Measurements from ENCODE around the gene TRPM2.

DNA sequence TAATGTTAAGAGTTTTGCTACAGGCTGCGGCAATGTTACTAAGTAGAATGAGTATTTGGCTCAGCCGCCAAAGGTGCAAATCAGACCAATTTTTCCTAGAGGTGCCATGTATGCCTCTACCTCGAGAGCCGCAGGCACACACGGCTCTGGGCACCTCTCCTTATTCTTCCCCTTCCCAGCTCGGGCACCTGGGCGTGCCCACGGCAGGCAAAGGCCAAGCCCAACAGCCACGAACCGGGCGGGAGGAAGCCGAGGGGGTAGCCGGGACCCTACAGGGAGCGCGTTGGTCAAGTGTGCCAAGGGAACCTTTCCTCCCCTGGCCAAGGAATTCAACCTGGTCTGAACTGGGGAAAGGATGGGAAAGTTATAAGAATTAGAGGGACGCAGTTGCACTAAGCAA is 132.9 kb downstream of the TRPM2 start:
- TF ChIP-seq, protein P1, sequence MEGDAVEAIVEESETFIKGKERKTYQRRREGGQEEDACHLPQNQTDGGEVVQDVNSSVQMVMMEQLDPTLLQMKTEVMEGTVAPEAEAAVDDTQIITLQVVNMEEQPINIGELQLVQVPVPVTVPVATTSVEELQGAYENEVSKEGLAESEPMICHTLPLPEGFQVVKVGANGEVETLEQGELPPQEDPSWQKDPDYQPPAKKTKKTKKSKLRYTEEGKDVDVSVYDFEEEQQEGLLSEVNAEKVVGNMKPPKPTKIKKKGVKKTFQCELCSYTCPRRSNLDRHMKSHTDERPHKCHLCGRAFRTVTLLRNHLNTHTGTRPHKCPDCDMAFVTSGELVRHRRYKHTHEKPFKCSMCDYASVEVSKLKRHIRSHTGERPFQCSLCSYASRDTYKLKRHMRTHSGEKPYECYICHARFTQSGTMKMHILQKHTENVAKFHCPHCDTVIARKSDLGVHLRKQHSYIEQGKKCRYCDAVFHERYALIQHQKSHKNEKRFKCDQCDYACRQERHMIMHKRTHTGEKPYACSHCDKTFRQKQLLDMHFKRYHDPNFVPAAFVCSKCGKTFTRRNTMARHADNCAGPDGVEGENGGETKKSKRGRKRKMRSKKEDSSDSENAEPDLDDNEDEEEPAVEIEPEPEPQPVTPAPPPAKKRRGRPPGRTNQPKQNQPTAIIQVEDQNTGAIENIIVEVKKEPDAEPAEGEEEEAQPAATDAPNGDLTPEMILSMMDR (IDR thresholded peaks at IDR 0.05 in 2 of 3, conservative IDR thresholded peaks at IDR 0.05 in 1 of 3; ENCODE audit: control insufficient read depth in 2 of 3, extremely low read depth in 1 of 3, insufficient read depth in 1 of 3, low read depth in 3 of 3, low read length in 3 of 3) = no peak
- TF ChIP-seq JUNB (IDR thresholded peaks at IDR 0.05) (no peak), BACH1 (IDR thresholded peaks at IDR 0.05; ENCODE audit: borderline replicate concordance) (no peak), GABPA (IDR thresholded peaks at IDR 0.05; ENCODE audit: low read depth) (no peak), HCFC1 (IDR thresholded peaks at IDR 0.05; ENCODE audit: low read length) (no peak), BHLHE40 (IDR thresholded peaks at IDR 0.05; ENCODE audit: borderline replicate concordance in 1 of 2, low read depth in 2 of 2, low read length in 1 of 2) (no peak)
- TF ChIP-seq, protein P2, sequence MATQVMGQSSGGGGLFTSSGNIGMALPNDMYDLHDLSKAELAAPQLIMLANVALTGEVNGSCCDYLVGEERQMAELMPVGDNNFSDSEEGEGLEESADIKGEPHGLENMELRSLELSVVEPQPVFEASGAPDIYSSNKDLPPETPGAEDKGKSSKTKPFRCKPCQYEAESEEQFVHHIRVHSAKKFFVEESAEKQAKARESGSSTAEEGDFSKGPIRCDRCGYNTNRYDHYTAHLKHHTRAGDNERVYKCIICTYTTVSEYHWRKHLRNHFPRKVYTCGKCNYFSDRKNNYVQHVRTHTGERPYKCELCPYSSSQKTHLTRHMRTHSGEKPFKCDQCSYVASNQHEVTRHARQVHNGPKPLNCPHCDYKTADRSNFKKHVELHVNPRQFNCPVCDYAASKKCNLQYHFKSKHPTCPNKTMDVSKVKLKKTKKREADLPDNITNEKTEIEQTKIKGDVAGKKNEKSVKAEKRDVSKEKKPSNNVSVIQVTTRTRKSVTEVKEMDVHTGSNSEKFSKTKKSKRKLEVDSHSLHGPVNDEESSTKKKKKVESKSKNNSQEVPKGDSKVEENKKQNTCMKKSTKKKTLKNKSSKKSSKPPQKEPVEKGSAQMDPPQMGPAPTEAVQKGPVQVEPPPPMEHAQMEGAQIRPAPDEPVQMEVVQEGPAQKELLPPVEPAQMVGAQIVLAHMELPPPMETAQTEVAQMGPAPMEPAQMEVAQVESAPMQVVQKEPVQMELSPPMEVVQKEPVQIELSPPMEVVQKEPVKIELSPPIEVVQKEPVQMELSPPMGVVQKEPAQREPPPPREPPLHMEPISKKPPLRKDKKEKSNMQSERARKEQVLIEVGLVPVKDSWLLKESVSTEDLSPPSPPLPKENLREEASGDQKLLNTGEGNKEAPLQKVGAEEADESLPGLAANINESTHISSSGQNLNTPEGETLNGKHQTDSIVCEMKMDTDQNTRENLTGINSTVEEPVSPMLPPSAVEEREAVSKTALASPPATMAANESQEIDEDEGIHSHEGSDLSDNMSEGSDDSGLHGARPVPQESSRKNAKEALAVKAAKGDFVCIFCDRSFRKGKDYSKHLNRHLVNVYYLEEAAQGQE (IDR thresholded peaks at IDR 0.05; ENCODE audit: low read depth, low read length) = no peak
